ENCODE data around the gene SLC10A7. TPM values are rescaled to one million over a fixed set of nuclear protein-coding genes. Genes with fewer than 3 reads are reported as not detected.

The SLC10A7 gene
- total and polyA plus RNA-seq, 10 donors: 1.8 to 33.2 (median 18.4) TPM

DNA sequence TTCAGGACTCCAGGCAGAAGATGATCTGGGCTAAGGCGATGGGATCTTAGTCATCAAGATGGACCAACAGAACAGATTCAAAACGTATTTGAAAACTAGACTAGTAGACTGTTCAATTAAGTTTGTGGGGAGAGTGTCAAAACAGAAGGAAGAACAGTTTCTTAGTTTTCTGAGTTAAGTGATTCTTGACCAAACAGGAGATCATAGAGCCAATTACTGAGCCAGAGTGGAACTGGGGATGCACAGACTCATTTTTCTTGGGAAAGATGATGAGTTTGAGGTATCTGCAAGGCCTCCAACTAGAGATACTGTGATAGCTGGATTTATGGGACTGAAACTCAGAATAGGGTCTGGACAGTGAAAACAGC, 187.9 kb downstream of the SLC10A7 start:
- TF ChIP-seq POLR2A (IDR thresholded peaks at IDR 0.05) (no peak), POLR2AphosphoS5 (IDR thresholded peaks at IDR 0.05) (no peak)
- TF ChIP-seq, protein P1, sequence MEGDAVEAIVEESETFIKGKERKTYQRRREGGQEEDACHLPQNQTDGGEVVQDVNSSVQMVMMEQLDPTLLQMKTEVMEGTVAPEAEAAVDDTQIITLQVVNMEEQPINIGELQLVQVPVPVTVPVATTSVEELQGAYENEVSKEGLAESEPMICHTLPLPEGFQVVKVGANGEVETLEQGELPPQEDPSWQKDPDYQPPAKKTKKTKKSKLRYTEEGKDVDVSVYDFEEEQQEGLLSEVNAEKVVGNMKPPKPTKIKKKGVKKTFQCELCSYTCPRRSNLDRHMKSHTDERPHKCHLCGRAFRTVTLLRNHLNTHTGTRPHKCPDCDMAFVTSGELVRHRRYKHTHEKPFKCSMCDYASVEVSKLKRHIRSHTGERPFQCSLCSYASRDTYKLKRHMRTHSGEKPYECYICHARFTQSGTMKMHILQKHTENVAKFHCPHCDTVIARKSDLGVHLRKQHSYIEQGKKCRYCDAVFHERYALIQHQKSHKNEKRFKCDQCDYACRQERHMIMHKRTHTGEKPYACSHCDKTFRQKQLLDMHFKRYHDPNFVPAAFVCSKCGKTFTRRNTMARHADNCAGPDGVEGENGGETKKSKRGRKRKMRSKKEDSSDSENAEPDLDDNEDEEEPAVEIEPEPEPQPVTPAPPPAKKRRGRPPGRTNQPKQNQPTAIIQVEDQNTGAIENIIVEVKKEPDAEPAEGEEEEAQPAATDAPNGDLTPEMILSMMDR (IDR thresholded peaks at IDR 0.05 in 8 of 11, conservative IDR thresholded peaks at IDR 0.05 in 3 of 11): no peak
- Histone ChIP-seq H3K4me1 (peaks cover 0 to 17% (median 9%) of the 10 kb centered on the region in 6 donors), H3K27ac (peak overlapping the region in 3 of 8 donors; percentile 11 to 35 (median 19)), H3K36me3 (peaks cover 0 to 4% (median 0%) of the 10 kb centered on the region in 6 donors), H3K27me3 (replicated peaks in 1 of 7) (no peaks in the 10 kb centered on the region), H3K9me3 (no peaks in the 10 kb centered on the region), H3K4me3 (no peak overlapping the region)
- 69 to 81% (median 73%) methylated on average over 2 of the region's 2 CpGs for WGBS, 5 donors
- no peak for DNase-seq
- intact Hi-C loops (cut with DNase I; ENCODE audit: low total_unique reads): no loop called here

DNA sequence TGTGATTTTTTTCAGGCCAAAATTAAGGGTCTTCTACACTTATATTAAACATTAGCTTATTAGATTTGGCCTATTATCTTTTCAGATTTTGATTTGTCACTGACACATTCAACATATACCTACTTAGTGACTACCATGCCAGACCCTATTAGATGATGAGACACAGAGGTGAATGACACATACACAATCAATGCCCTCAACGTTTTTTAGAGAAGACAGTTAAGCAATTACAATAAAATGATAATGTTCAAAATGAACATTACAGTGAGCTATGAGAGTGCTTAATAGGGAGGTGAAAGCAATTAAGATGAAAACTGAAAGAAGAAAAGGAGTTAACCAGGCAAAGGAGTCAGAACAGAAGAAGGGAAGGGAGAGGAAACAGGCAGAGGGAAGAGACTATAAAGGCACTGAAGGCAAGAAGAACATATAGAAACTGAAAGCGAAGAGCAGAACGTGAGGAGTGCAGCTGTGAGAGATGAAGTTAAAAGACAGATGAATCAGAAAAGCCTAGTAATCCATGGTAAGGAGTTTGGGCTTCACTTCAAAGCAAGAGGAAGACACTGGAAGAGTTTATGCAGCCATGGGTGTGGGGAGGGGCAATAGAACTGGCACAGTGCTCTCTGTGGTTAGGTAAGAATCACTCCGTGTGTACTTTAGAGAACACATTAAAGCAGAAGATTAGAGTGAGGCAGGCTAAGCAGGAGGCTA, 188.4 kb downstream of the SLC10A7 start:
- TF ChIP-seq, protein P1 (IDR thresholded peaks at IDR 0.05 in 8 of 11, conservative IDR thresholded peaks at IDR 0.05 in 3 of 11): no peak
- no peak for TF ChIP-seq POLR2A (IDR thresholded peaks at IDR 0.05)
- no peak for TF ChIP-seq POLR2AphosphoS5 (IDR thresholded peaks at IDR 0.05)
- peaks cover 0 to 4% (median 0%) of the 10 kb centered on the region in 6 donors for H3K36me3 ChIP-seq
- peak overlapping the region in 3 of 8 donors; percentile 11 to 35 (median 19) for H3K27ac ChIP-seq
- 37 to 55% (median 41%) methylated on average over 4 of the region's 4 CpGs for WGBS, 5 donors
- no peaks in the 10 kb centered on the region for H3K9me3 ChIP-seq
- no peak overlapping the region for H3K4me3 ChIP-seq
- H3K4me1 ChIP-seq: peaks cover 0 to 17% (median 9%) of the 10 kb centered on the region in 6 donors
- intact Hi-C loops (cut with DNase I; ENCODE audit: low total_unique reads): no loop called here
- no peaks in the 10 kb centered on the region for H3K27me3 ChIP-seq (replicated peaks in 1 of 7)
- no peak for DNase-seq

- Histone ChIP-seq H3K4me3 (no peak overlapping the region), H3K36me3 (peaks cover 0 to 4% (median 0%) of the 10 kb centered on the region in 6 donors), H3K4me1 (peaks cover 0 to 17% (median 9%) of the 10 kb centered on the region in 6 donors), H3K9me3 (no peaks in the 10 kb centered on the region), H3K27ac (no peak overlapping the region), H3K27me3 (replicated peaks in 1 of 7) (no peaks in the 10 kb centered on the region)
- intact Hi-C loops (cut with DNase I; ENCODE audit: low total_unique reads): no loop called here
- TF ChIP-seq POLR2A (IDR thresholded peaks at IDR 0.05) (no peak), POLR2AphosphoS5 (IDR thresholded peaks at IDR 0.05) (no peak)
- TF ChIP-seq, protein P1 (IDR thresholded peaks at IDR 0.05 in 8 of 11, conservative IDR thresholded peaks at IDR 0.05 in 3 of 11): no peak
- WGBS, 5 donors: 61 to 91% (median 72%) methylated on average over 4 of the region's 4 CpGs
- DNase-seq: no peak
These were observed 191.3 kb downstream of the SLC10A7 start for GRCh38 chr4:146330392-146330791.

DNA sequence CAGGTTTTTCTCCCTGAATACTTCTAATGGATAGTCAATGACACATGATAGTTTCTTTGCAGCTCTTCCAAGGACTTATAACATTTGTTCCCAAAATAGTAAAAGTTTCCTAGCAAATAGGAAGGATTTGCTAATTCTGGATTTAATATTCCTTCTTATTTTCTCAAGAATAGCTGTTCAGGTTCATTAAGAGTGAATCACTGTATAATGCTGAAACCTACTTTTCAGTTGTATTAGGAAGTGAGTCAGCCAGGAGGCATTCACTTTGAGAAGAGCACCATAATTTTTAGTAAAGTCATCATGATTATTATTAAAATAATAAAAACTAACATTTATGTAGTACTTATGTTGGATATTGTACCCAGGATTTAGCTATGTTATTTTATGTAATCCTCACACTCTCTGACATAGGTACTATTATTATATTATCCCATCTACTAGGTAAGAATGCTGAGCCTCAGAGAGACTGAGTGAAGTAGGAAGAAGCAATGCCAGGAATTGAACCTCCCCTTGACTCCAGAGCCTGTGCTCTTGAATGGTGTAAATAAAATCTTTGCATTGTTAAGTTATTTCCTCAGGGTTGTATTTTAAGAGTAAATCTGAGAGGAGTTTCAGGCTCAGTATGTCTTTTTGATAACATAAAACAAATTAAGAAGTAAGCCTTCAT, 192.6 kb downstream of the SLC10A7 start:
- H3K36me3 ChIP-seq: peaks cover 0 to 14% (median 0%) of the 10 kb centered on the region in 6 donors
- H3K27ac ChIP-seq: no peak overlapping the region
- no peaks in the 10 kb centered on the region for H3K9me3 ChIP-seq
- no peaks in the 10 kb centered on the region for H3K27me3 ChIP-seq (replicated peaks in 1 of 7)
- intact Hi-C loops (cut with DNase I; ENCODE audit: low total_unique reads): no loop called here
- no peak for DNase-seq
- TF ChIP-seq POLR2A (IDR thresholded peaks at IDR 0.05): no peak
- TF ChIP-seq, protein P1 (IDR thresholded peaks at IDR 0.05 in 8 of 11, conservative IDR thresholded peaks at IDR 0.05 in 3 of 11): no peak
- no peak for TF ChIP-seq POLR2AphosphoS5 (IDR thresholded peaks at IDR 0.05)
- no peak overlapping the region for H3K4me3 ChIP-seq
- H3K4me1 ChIP-seq: peaks cover 0 to 11% (median 7%) of the 10 kb centered on the region in 6 donors
